Endothelial cell of umbilical vein (primary cell): ENCODE measurements around the gene CFAP46. TPM values are rescaled to one million over a fixed set of nuclear protein-coding genes. Genes with fewer than 3 reads are reported as not detected.

Experiments
- BruUV-seq: library from RNA; stranded (reverse); fragments of 400-500 nt; replicated peaks from 2 replicates; lab custom pipeline; 2021; lab: Mats Ljungman, UMichigan
- CTCF ChIA-PET: fragments of 300-600, 350-600 bp; sonication (Branson Sonifier 250); formaldehyde crosslinking; loops from one replicate; lab custom pipeline; 2021; ENCODE audit warnings: antibody characterized with exemption, inconsistent platforms; lab: Charles Lee
- POLR2A ChIA-PET: fragments of 300-600, 350-600 bp; sonication (Branson Sonifier 250); formaldehyde crosslinking; loops from one replicate; lab custom pipeline; 2021; ENCODE audit warnings: antibody characterized with exemption, inconsistent platforms; lab: Charles Lee
- DNase-seq: peaks from one replicate; pipeline ENCODE4 v3.0.0-alpha.2; 2011; ENCODE audit warnings: low read depth, low spot score
- FAIRE-seq: peaks from 2 replicates; lab custom pipeline; 2011; peaks lifted over from hg19 to GRCh38; lab: Jason Lieb, UNC
- H2AFZ ChIP-seq: 2 replicates; pipeline ENCODE4 v1.6.0; 2012; ENCODE audit warnings: low read depth, low read length, control low read depth, inconsistent platforms
- H3K27ac ChIP-seq: 2 replicates; pipeline ENCODE4 v1.5.1; 2011; ENCODE audit warnings: low read depth, mild to moderate bottlenecking, control low read depth, low read length, moderate library complexity; ENCODE audit not compliant: insufficient read depth
- H3K27me3 ChIP-seq, 2 experiments: 2 replicates each; pipeline versions ENCODE4 v1.6.0 to v1.6.1; 2011; ENCODE audit warnings: low read length in 2 of 2, mixed read lengths in 1 of 2; ENCODE audit not compliant: control insufficient read depth in 2 of 2, insufficient read depth in 2 of 2
- H3K36me3 ChIP-seq, 2 experiments: 2 replicates in 1 of 2; 3 replicates in 1 of 2; pipeline ENCODE4 v1.5.1; 2011; ENCODE audit warnings: low read length in 2 of 2, mild to moderate bottlenecking in 1 of 2, moderate library complexity in 1 of 2; ENCODE audit not compliant: control insufficient read depth in 2 of 2, insufficient read depth in 2 of 2; ENCODE audit errors: extremely low read depth in 1 of 2
- H3K4me1 ChIP-seq: 3 replicates; pipeline ENCODE4 v1.5.1; 2011; ENCODE audit warnings: mild to moderate bottlenecking, low read length; ENCODE audit not compliant: control insufficient read depth, insufficient read depth; ENCODE audit errors: extremely low read depth
- H3K4me2 ChIP-seq: 2 replicates; pipeline ENCODE4 v1.6.1; 2011; ENCODE audit warnings: low read length, control low read depth, mixed read lengths; ENCODE audit not compliant: insufficient read depth
- H3K4me3 ChIP-seq, 3 experiments: fragments of 200-600 bp in 1 of 3; sonication (generic), shearing (Covaris generic) in 1 of 3; replicated peaks in 1 of 3; 2 replicates each; pipeline ENCODE4 v1.5.1; 2011 to 2016; ENCODE audit warnings: control low read depth in 3 of 3, low read length in 3 of 3, mild to moderate bottlenecking in 2 of 3, inconsistent platforms in 1 of 3, low read depth in 1 of 3, moderate library complexity in 1 of 3; ENCODE audit not compliant: insufficient read depth in 1 of 3
- H3K79me2 ChIP-seq: 2 replicates; pipeline ENCODE4 v1.6.0; 2012; ENCODE audit warnings: low read length, inconsistent platforms; ENCODE audit not compliant: control insufficient read depth, insufficient read depth
- H3K9ac ChIP-seq: replicated peaks from 2 replicates; pipeline ENCODE3; 2011; ENCODE audit warnings: low read length, control low read depth; ENCODE audit not compliant: insufficient read depth; ENCODE audit errors: extremely low read depth
- H3K9me1 ChIP-seq: replicated peaks from 3 replicates; pipeline ENCODE4 v1.6.0; 2011; ENCODE audit warnings: mild to moderate bottlenecking, low read length; ENCODE audit not compliant: control insufficient read depth, insufficient read depth; ENCODE audit errors: extremely low read depth
- H3K9me3 ChIP-seq: replicated peaks from 2 replicates; pipeline ENCODE4 v1.5.1; 2012; ENCODE audit warnings: low read length, inconsistent platforms; ENCODE audit not compliant: control insufficient read depth, insufficient read depth
- H4K20me1 ChIP-seq: replicated peaks from 2 replicates; pipeline ENCODE3; 2011; ENCODE audit warnings: mild to moderate bottlenecking, low read length; ENCODE audit not compliant: control insufficient read depth, insufficient read depth; ENCODE audit errors: extremely low read depth
- EZH2 ChIP-seq: IDR thresholded peaks from 2 replicates; pipeline ENCODE4 v1.6.1; 2012; ENCODE audit warnings: borderline replicate concordance, low read depth, mild to moderate bottlenecking, moderate library complexity, low read length, inconsistent platforms; ENCODE audit not compliant: severe bottlenecking
- FOS ChIP-seq: IDR thresholded peaks from 2 replicates; pipeline ENCODE4 v1.6.1; 2011; ENCODE audit warnings: mild to moderate bottlenecking, low read length, moderate library complexity, borderline replicate concordance; ENCODE audit not compliant: insufficient read depth
- GATA2 ChIP-seq: IDR thresholded peaks from 2 replicates; pipeline ENCODE4 v1.7.0; 2011; ENCODE audit warnings: low read depth, mild to moderate bottlenecking, moderate library complexity, mixed read lengths, low read length; ENCODE audit not compliant: insufficient read length, insufficient read depth
- JUN ChIP-seq: IDR thresholded peaks from 2 replicates; pipeline ENCODE4 v1.6.1; 2011; ENCODE audit warnings: borderline replicate concordance, low read depth; ENCODE audit not compliant: insufficient read length, insufficient read depth
- MAX ChIP-seq: IDR thresholded peaks from 2 replicates; pipeline ENCODE4 v1.6.1; 2011; ENCODE audit not compliant: insufficient read depth, insufficient read length
- MYC ChIP-seq: IDR thresholded peaks from one replicate; pipeline ENCODE4 v1.6.1; 2011; ENCODE audit warnings: mild to moderate bottlenecking, low read depth, low read length
- POLR2A ChIP-seq: IDR thresholded peaks from 2 replicates; pipeline ENCODE4 v1.6.1; 2012; ENCODE audit warnings: low read depth, mild to moderate bottlenecking, control low read depth, low read length
- POLR2AphosphoS5 ChIP-seq: IDR thresholded peaks from 2 replicates; pipeline ENCODE4 v1.6.1; 2012; ENCODE audit warnings: low read depth, mild to moderate bottlenecking, control low read depth, low read length, moderate library complexity; ENCODE audit not compliant: insufficient read depth
- dilution Hi-C: fragments of 300-500 bp; cut with MboI; formaldehyde crosslinking; loops from one replicate; pipeline ENCODE4 v1.15.0; 2019; ENCODE audit warnings: low sequenced_read_pairs; ENCODE audit not compliant: extremely low pct_ligation_motif_present
- intact Hi-C: fragments of 100-400 bp; cut with micrococcal nuclease; formaldehyde crosslinking; loops from one replicate; pipeline ENCODE4 v1.10.0; 2022
- polyA plus RNA-seq, 4 experiments: library from polyadenylated mRNA; depleted of rRNA in 3 of 4; stranded (reverse) in 3 of 4; unstranded in 1 of 4; fragments of >200 nt; gene quantifications; 2 replicates each; pipeline versions ENCODE4 v1.2.1 to v1.2.3, GENCODE V29; 2011 to 2012; ENCODE audit warnings: missing spikeins in 1 of 4
- total RNA-seq: library from RNA; stranded (reverse); gene quantifications from 2 replicates; pipeline ENCODE4 v1.2.3, GENCODE V29; 2021
- TF ChIP-seq, protein P1 (sequence below), 2 donors: IDR thresholded peaks; 1 replicate in 1 of 2; 2 replicates in 1 of 2; pipeline ENCODE4 v1.5.1; 2011; ENCODE audit warnings: low read length in 2 of 2, mild to moderate bottlenecking in 2 of 2, moderate library complexity in 2 of 2, control low read depth in 1 of 2, inconsistent platforms in 1 of 2, low read depth in 1 of 2; ENCODE audit not compliant: insufficient read depth in 1 of 2; ENCODE audit errors: extremely low read depth in 1 of 2

The CFAP46 gene
- total and polyA plus RNA-seq, 2 donors (not counting 3 experiments of a cell fraction or from before 2014, with no cell fraction given), result 0.75 to 0.98 TPM

GRCh38 chr10:132973903-132974241 is 31.5 kb upstream of the CFAP46 start:
- H3K9me3 ChIP-seq, result no peaks in the 10 kb centered on the region
- dilution Hi-C loops, result no loop called here
- no peak for DNase-seq
- no peak overlapping the region for H2AFZ ChIP-seq
- CTCF ChIA-PET, result no interaction called here
- no peaks in the 10 kb centered on the region for H3K27me3 ChIP-seq
- TF ChIP-seq FOS, result no peak
- no peak for TF ChIP-seq MYC
- no peak for TF ChIP-seq JUN
- TF ChIP-seq GATA2, result no peak
- TF ChIP-seq POLR2A, result no peak
- TF ChIP-seq POLR2AphosphoS5, result no peak
- TF ChIP-seq EZH2, result no peak
- no peak for TF ChIP-seq MAX
- TF ChIP-seq, protein P1, sequence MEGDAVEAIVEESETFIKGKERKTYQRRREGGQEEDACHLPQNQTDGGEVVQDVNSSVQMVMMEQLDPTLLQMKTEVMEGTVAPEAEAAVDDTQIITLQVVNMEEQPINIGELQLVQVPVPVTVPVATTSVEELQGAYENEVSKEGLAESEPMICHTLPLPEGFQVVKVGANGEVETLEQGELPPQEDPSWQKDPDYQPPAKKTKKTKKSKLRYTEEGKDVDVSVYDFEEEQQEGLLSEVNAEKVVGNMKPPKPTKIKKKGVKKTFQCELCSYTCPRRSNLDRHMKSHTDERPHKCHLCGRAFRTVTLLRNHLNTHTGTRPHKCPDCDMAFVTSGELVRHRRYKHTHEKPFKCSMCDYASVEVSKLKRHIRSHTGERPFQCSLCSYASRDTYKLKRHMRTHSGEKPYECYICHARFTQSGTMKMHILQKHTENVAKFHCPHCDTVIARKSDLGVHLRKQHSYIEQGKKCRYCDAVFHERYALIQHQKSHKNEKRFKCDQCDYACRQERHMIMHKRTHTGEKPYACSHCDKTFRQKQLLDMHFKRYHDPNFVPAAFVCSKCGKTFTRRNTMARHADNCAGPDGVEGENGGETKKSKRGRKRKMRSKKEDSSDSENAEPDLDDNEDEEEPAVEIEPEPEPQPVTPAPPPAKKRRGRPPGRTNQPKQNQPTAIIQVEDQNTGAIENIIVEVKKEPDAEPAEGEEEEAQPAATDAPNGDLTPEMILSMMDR (IDR thresholded peaks at IDR 0.05; ENCODE audit: extremely low read depth in 1 of 2, insufficient read depth in 1 of 2, low read depth in 1 of 2, low read length in 2 of 2), result no peak
- H3K4me2 ChIP-seq, result no peak overlapping the region
- BruUV-seq, result no TSS peak
- H3K4me3 ChIP-seq, result no peak overlapping the region
- intact Hi-C loops, result no loop called here
- no peak overlapping the region for H3K27ac ChIP-seq
- no peak overlapping the region for H3K9ac ChIP-seq
- FAIRE-seq, result no peak
- no peaks in the 10 kb centered on the region for H3K79me2 ChIP-seq
- POLR2A ChIA-PET, result no interaction called here
- H3K4me1 ChIP-seq, result no peaks in the 10 kb centered on the region
- no peaks in the 10 kb centered on the region for H3K9me1 ChIP-seq
- no peaks in the 10 kb centered on the region for H4K20me1 ChIP-seq
- H3K36me3 ChIP-seq, result no peaks in the 10 kb centered on the region
